G401.6 (cell line): ENCODE measurements around the gene CAST.
A peak's percentile ranks its signal among the peaks of the same experiment; 100 is the strongest.
"Not testable (repeated sequence)": the region's sequence is repeated elsewhere in the genome, so short reads cannot be mapped to it uniquely, and the experiment has no call there.

Experiments used
- FAIRE-seq: peaks from 2 replicates; lab custom pipeline; 2012; peaks lifted over from hg19 to GRCh38; lab: Jason Lieb, UNC

CAST gene

GRCh38 chr5:96661855-96662724, at the start of gene CAST:
Gene CAST, plus strand, starts transcription at chr5:96662376. Its CDS starts 47 bp downstream, at chr5:96662423.
- FAIRE-seq: peak; percentile 92

DNA sequence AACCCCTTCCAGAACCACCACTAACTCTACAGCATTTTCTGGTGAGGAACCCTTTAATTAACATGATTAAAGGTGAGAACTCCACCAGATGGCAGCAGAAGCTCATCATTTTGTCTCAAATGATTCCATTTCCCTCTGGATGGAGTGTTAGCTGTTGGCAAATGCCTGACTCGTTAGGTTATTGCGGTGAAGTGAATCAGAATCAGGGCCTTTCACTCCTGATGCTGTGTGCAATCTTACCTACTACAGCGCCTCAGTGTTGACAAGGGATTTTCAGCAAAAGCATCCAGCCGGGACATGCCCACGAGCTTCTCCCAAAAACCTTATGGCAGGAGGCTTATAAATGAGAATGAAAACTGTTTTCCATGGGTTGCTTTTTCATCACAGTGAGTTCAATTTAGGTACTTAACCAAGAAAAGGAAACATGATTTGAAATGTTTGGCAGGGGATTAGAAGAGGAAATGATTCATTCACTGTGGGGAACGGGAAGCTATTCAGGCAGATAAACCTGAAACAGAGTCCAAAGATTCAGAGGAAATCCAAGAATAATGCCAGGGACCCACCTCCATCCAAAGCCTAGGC, 48.0 kb upstream of the CAST start:
- FAIRE-seq: peak; percentile 89

DNA sequence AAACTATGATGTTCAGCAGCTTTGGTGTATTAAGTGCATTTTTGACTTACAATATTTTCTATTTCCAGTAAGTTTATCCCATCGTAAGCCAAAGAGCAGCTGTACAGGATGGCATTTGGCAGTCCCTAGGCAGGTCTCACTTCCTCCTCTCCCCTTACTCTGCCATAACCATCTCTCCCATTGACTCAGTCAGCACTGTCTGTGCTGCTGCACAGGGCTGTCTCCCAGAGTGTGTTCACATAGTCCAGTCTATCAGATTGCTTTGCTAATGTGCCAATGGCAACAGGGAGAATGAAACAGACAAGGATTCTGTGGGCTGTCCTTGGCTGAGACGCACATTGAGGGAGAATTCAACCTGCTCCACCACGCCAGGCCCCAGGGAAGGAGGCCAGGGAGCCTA, 47.0 kb upstream of the CAST start:
- no peak for FAIRE-seq

DNA sequence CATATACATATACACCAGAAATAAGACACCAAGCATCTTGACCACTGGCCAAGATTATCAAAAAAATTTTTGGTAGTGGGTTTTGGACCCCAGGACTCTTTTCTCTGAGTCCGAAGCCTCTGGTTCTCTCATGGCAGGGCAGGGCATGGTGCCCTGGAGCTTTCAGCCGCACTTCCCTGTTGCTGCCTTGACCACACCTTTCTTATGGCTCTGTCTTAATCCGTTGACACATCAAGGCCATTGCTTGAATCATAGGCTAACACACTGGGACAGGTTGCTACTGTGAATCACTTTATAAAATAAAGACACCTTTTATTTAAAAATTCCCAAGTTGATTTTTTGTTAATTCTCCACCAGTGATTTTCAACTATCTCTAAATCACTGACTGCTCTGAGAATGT, 45.4 kb upstream of the CAST start:
- no peak for FAIRE-seq

DNA sequence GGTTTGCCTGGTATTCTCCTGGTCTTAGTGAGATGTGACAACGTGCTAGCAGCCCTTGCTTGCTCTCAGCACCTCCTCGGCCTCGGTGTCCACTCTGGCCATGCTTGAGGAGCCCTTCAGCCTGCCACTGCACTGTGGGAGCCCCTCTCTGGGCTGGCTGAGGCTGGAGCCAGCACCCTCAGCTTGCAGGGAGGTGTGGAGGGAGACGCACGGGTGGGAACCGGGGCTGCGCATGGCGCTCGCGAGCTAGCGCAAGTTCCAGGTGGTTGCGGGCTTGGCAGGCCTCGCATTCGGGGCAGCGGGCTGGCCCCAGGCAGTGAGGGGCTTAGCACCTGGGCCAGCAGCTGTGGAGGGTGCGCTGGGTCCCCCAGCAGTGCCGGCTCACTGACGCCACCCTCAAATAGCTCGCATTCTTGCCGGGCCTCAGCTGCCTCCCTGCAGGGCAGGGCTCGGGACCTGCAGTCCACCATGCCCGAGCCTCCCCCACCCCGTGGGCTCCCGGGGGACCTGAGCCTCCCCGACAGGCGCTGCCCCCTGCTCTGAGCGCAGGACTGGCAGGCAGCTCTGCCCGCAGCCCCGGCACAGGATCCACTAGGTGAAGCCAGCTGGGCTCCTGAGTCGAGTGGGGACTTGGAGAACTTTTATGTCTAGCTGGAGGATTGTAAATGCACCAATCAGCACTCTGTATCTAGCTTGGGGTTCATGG, 43.7 kb upstream of the CAST start:
- FAIRE-seq: not testable (repeated sequence)

DNA sequence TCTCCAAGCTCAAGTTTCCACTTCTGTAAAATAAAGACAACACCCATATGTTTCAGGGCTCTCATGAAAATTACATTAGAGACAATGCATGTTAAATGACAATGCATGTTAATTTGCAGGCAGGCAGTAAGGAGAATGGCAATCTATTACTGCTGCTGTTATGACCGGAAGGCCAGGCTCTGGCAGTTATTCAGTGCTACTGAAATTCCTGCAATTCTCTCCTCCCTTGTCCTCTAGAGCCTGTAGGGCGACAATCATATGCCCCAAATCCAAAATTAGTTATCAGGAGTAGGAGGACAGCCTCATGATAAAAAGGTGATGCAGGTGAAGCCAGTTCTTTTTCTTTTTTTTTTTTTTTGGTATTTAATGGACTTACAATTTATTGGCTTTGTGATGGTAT, 42.2 kb upstream of the CAST start:
- FAIRE-seq: no peak

DNA sequence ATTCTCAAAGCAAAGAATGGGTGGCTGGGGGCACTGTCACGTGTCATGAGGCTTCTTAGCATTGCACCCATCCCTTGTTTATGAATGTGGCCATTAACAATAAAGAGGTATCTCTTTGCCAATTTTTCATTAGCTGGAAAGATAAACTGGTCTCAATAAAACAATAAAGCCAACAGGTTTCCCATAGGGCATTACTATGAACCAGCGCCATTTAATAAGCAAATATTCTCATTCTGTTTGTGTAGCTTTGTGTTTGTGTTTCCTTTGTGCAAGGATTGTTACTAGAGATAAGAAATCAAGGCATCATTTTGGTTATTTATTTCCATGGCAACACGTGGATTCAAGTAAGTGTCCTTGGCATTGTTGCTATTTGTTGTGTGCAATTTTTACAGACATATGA, 37.6 kb upstream of the CAST start:
- FAIRE-seq: no peak

- FAIRE-seq: no peak
Measured at GRCh38 chr5:96625365-96625764, 36.8 kb upstream of the CAST start.

DNA sequence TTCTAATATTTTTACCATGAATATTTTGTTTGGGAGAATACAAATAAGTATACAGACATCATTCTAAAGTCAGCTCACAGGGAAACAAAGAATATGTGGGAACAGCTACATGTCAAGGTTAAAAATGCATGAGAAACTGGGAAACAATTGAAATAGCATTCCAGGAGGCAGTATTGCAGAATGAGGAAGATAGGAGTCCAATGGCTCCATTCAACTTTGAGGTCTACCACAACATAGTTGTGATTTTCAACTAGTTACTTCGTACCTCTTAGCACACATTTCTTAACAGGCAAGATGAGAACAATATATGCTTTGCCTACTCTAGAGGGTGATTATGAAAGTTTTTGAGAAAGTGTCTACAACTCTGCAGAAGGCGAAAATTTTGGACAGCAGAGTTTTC, 35.2 kb upstream of the CAST start:
- FAIRE-seq: no peak

DNA sequence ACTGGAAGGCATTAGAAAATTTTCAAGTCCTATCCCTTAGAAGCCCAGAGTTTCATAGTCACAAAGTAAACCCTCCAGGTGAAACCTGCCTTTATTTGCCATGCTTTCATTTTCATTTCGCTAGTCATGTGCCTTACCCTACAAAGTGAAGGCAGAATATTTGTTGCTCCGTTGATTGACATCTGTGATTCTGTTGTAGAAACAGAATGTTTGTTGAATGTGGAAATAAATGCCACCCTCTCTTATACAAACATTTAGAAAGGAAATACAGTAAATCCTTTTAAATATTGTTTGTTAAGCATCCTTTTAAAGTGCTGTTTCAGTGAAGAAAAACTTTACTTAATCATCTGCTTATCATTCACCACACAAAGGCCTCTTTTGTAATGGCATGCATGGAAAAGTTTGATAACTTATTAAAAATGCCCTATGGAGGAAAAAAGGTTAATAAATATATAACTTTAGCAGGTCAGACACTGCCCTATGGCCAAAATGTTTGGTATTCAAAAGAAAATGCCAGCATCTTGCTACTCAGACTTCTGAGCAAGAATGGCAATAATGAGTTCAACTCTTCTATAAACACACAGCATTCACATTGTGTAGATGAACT, 34.3 kb upstream of the CAST start:
- FAIRE-seq: no peak

DNA sequence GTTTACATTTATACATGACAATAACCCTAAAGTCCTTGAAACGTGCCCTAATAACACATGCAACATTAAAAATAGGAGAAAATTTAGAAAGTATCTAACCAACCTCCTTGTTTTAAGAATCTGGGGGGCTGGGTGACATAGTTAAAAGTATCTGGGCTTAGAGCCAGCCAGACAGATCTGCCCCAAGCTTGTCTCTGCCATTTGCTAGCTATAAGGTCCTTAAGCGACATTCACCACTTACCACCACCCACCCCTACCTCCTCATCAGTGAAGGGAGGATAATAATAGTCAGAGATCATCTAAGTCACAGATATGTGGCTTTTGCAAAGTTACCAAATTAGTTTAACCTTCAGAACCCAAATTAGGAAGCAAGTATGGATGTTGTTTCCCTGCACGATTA, 33.8 kb upstream of the CAST start:
- no peak for FAIRE-seq

DNA sequence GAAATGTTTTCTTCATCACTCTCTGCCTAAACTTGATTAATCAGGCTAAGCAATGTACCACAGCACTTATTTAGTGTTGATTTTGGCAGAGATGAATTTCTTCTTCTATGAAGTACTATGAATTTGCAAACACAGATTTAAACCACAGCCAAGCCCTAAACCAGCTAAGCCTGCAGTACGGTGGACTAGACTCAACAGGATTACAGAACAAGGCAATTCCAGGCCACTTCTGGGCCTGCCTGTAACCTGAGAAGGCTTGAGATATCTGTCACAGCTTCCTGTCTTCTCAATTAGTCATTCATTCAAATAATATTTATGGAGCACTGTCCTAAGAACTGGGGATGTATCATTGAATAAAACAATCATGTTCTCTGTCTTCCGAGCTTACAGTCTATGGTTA, 32.4 kb upstream of the CAST start:
- FAIRE-seq: no peak

- FAIRE-seq: no peak
Measured at GRCh38 chr5:96633820-96634219, 28.4 kb upstream of the CAST start.

GRCh38 chr5:96634881-96635280, 27.3 kb upstream of the CAST start:
- no peak for FAIRE-seq

GRCh38 chr5:96636046-96636445, 26.1 kb upstream of the CAST start:
- no peak for FAIRE-seq

DNA sequence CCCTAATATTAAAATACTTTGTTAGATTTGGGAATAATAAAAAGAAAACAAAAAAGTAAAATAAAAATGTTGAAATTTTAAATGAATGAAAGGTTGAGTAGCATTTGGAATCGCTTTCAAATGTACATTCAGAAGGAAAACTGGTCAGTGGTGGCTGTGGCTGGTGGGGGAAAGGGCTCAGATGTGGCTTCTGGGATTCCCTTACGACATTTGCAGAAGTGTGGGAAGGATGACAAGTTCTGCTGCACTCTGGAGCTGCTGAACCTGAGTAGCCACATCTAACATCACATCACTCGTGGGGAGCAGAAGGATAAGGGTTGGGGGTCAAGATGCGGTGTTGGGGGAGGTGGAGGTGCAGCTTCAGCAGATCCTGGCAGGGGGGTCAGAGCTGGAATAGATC, 25.6 kb upstream of the CAST start:
- no peak for FAIRE-seq

DNA sequence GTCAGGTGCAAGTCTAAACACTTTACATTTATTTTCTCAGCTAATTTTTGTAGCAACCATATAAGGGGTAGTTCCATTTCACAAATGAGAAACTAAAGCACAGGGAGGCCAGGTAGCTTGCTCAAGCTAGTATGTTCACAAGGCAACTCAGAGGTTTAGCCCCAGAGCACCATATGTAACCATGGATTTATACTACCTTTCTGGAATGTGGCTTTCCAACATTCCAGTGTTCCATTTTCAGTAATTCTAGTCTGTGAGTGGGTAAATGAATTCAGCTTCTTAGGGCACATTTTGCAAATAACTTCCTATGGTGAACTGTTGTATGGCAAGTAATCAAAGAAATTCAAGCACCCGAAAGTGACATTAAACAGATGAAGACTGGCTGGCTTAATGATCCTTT, 25.0 kb upstream of the CAST start:
- no peak for FAIRE-seq

- FAIRE-seq: no peak
Measured at GRCh38 chr5:96638561-96638960, 23.6 kb upstream of the CAST start.

- FAIRE-seq: no peak
Measured at GRCh38 chr5:96640696-96641095, 21.5 kb upstream of the CAST start.

DNA sequence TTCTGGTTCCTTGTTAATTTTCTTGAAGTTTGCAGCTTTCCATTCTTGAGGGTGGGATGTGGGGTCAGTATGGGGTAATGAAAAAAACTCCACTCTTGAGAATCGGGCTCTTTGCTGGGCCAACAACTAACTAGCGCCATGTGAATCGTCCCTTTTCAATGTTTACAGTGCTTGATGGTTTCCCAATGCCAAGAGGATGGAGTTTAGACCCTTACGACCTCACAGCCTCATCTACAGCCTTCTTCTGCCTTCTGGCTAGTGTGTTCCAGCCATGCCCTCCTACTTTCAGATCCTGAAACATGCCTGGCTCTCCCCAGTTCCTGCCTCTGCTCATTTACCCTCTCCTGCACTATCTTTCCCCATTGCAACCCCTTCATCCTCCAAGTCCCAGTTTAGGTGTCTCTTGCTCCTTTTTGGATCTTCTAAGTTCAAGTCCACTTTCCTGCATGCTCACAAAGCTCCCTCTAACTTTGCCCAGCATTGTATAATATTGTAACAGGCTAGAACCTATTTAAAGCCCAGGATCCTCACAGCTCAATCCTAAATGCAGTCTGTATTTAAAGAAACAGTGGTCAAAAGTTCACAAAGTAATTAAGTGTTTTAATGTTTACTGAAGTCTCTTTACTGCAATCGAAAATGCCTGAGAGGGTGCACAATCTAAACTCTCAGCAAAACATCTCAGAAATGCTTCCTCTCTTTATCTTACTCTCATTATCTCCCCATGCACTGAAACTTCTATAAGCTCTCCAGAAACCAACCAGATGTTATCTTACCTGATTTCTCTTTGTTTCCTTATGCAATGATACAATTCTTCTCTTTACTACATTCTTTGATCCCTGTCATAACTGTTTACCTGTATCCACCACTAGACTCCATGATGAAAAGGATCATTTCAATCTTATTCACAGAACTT, 20.6 kb upstream of the CAST start:
- FAIRE-seq: no peak

GRCh38 chr5:96642281-96642640, 19.9 kb upstream of the CAST start:
- FAIRE-seq: no peak

- FAIRE-seq: no peak
Measured at GRCh38 chr5:96645091-96645490, 17.1 kb upstream of the CAST start.
